CD14-positive monocyte (primary cell): ENCODE data around the gene LETM1. TPM values are rescaled to one million over a fixed set of nuclear protein-coding genes. Genes with fewer than 3 reads are reported as not detected.

ENCODE experiments used
- DNase-seq, 3 donors: peaks; one replicate each; pipeline ENCODE4 v3.0.0-alpha.2; 2011 to 2022
- H2AFZ ChIP-seq: 2 replicates; pipeline ENCODE4 v1.6.0; 2012; ENCODE audit warnings: mild to moderate bottlenecking, low read depth, low read length, inconsistent platforms; ENCODE audit not compliant: insufficient read depth, poor library complexity, severe bottlenecking
- H3K27ac ChIP-seq, 2 donors: 1 replicate in 1 of 2; 2 replicates in 1 of 2; pipeline ENCODE4 v1.5.1; 2012 to 2013; ENCODE audit warnings: low read length in 2 of 2, control low read depth in 1 of 2, inconsistent platforms in 1 of 2, low read depth in 1 of 2, mild to moderate bottlenecking in 1 of 2
- H3K27me3 ChIP-seq, 2 donors: one replicate each; pipeline versions ENCODE4 v1.6.0 to v1.6.1; 2011 to 2013; ENCODE audit warnings: low read length in 2 of 2; ENCODE audit not compliant: control insufficient read depth in 2 of 2, insufficient read depth in 2 of 2
- H3K36me3 ChIP-seq, 2 donors: replicated peaks in 1 of 2; 1 replicate in 1 of 2; 2 replicates in 1 of 2; pipeline versions ENCODE4 v1.5.1 to v1.6.1; 2012 to 2013; ENCODE audit warnings: low read length in 2 of 2, control low read depth in 1 of 2, inconsistent platforms in 1 of 2, mild to moderate bottlenecking in 1 of 2; ENCODE audit not compliant: insufficient read depth in 2 of 2, control insufficient read depth in 1 of 2
- H3K4me1 ChIP-seq, 2 donors: 1 replicate in 1 of 2; 2 replicates in 1 of 2; pipeline versions ENCODE4 v1.5.1 to v1.6.1; 2012 to 2013; ENCODE audit warnings: low read length in 2 of 2, control low read depth in 1 of 2, inconsistent platforms in 1 of 2, mild to moderate bottlenecking in 1 of 2, moderate library complexity in 1 of 2; ENCODE audit not compliant: insufficient read depth in 2 of 2, control insufficient read depth in 1 of 2
- H3K4me2 ChIP-seq: replicated peaks from 2 replicates; pipeline ENCODE3; 2012; ENCODE audit warnings: low read length, moderate library complexity, mild to moderate bottlenecking; ENCODE audit not compliant: poor library complexity, severe bottlenecking; ENCODE audit errors: extremely low read depth
- H3K4me3 ChIP-seq, 3 experiments: fragments of 200-600 bp in 1 of 3; sonication (generic) in 1 of 3; replicated peaks in 1 of 3; 1 replicate in 2 of 3; 2 replicates in 1 of 3; pipeline ENCODE4 v1.5.1; 2011 to 2013; ENCODE audit warnings: low read length in 3 of 3, mild to moderate bottlenecking in 3 of 3, control low read depth in 2 of 3, low read depth in 2 of 3, inconsistent platforms in 1 of 3, moderate library complexity in 1 of 3
- H3K79me2 ChIP-seq: 2 replicates; pipeline ENCODE4 v1.6.0; 2012; ENCODE audit warnings: mild to moderate bottlenecking, control low read depth, inconsistent platforms, low read length, moderate library complexity; ENCODE audit not compliant: insufficient read depth
- H3K9ac ChIP-seq: 2 replicates; pipeline ENCODE4 v1.6.0; 2017; ENCODE audit warnings: low read length, mild to moderate bottlenecking; ENCODE audit not compliant: insufficient read depth, poor library complexity, severe bottlenecking
- H3K9me3 ChIP-seq, 2 donors: replicated peaks in 1 of 2; 1 replicate in 1 of 2; 2 replicates in 1 of 2; pipeline versions ENCODE4 v1.5.1 to v1.6.1; 2012 to 2013; ENCODE audit warnings: low read length in 2 of 2, control low read depth in 1 of 2; ENCODE audit not compliant: control insufficient read depth in 1 of 2, insufficient read depth in 1 of 2
- H4K20me1 ChIP-seq: 2 replicates; pipeline ENCODE4 v1.6.0; 2012; ENCODE audit warnings: mild to moderate bottlenecking, low read length, control low read depth, moderate library complexity; ENCODE audit not compliant: insufficient read depth
- H3K27ac Mint-ChIP-seq, 7 donors: one replicate each; pipeline ENCODE4 v1.8.0; 2020; ENCODE audit warnings: mild to moderate bottlenecking in 7 of 7, mixed read lengths in 7 of 7, moderate library complexity in 6 of 7, inconsistent platforms in 2 of 7
- H3K27me3 Mint-ChIP-seq, 3 donors: one replicate each; pipeline ENCODE4 v1.8.0; 2021 to 2022; ENCODE audit warnings: low read depth in 3 of 3, mild to moderate bottlenecking in 3 of 3, mixed read lengths in 3 of 3, moderate library complexity in 3 of 3, inconsistent platforms in 1 of 3
- H3K36me3 Mint-ChIP-seq, 2 donors: one replicate each; pipeline ENCODE4 v1.8.0; 2020; ENCODE audit warnings: mixed read lengths in 2 of 2, inconsistent platforms in 1 of 2, mild to moderate bottlenecking in 1 of 2
- H3K4me1 Mint-ChIP-seq: one replicate; pipeline ENCODE4 v1.8.0; 2020; ENCODE audit warnings: mild to moderate bottlenecking, mixed read lengths
- H3K4me3 Mint-ChIP-seq, 2 donors: one replicate each; pipeline ENCODE4 v1.8.0; 2020; ENCODE audit warnings: mild to moderate bottlenecking in 2 of 2, mixed read lengths in 2 of 2, moderate library complexity in 1 of 2
- H3K9me3 Mint-ChIP-seq, 7 donors: one replicate each; pipeline ENCODE4 v1.8.0; 2020 to 2022; ENCODE audit warnings: mixed read lengths in 7 of 7, mild to moderate bottlenecking in 6 of 7, moderate library complexity in 6 of 7, inconsistent platforms in 2 of 7
- WGBS: methylation state at CpG from one replicate; pipeline ENCODE4 v1.1.5; 2013; ENCODE audit warnings: missing lambda C conversion rate; ENCODE audit not compliant: insufficient coverage; 5-methylcytosine and 5-hydroxymethylcytosine counted together
- intact Hi-C, 2 donors: fragments of 100-400 bp; cut with micrococcal nuclease; formaldehyde crosslinking; loops; one replicate each; pipeline versions ENCODE4 v1.15.0 to v1.15.1; 2023
- polyA plus RNA-seq, 3 donors: library from polyadenylated mRNA; depleted of rRNA in 1 of 3; unstranded in 2 of 3; stranded (reverse) in 1 of 3; fragments of 300-500 nt in 2 of 3; fragments of >200 nt in 1 of 3; fragmentation: Illumina TruSeq in 2 of 3; gene quantifications; 1 replicate in 2 of 3; 2 replicates in 1 of 3; pipeline ENCODE4 v1.2.3, GENCODE V29; 2012 to 2021
- TF ChIP-seq, protein P1 (sequence below): fragments of 200-600 bp; IDR thresholded peaks from one replicate; pipeline ENCODE4 v1.8.0; 2022; ENCODE audit warnings: antibody characterized with exemption, mild to moderate bottlenecking

LETM1 gene
- polyA plus RNA-seq, 3 donors: 6.2 to 18.6 (median 9.0) TPM

DNA sequence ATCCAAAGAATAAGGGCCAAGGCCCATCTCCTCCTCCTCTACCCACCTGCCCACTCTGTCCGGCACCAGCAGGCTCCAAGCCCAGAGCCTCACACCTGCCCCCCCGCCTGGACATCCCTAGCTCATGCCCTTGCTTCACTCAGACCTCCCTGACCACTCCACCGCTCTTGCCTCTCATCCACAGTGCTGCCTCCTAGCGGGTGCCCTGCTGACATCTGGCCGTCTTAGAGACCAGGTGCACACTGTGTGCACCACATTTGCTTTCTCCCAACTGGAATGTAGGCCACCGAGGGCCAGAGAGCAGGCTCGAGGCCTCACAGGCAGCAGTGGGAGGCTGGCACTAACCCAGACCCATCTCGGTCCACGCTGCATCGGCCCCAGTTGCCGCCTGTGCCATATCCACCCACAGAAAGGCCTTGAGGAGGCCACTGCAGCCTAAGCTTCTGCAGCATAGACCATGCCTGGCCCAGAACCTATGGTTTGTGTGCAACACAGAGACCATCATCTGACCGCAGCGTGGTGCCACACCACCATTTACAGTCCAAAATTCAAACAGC lies 13.5 kb downstream of the LETM1 start:
- H3K9me3 ChIP-seq: no peaks in the 10 kb centered on the region
- no peak overlapping the region for H3K9ac ChIP-seq
- Mint-ChIP-seq H3K27me3 (peaks cover 0 to 2% (median 0%) of the 10 kb centered on the region in 3 donors), H3K4me1 (no peaks in the 10 kb centered on the region), H3K9me3 (peaks cover 0 to 2% (median 0%) of the 10 kb centered on the region in 7 donors), H3K4me3 (no peak overlapping the region), H3K36me3 (peaks cover 74 to 93% of the 10 kb centered on the region in 2 donors), H3K27ac (peak overlapping the region in 1 of 7 donors; percentile 63)
- H4K20me1 ChIP-seq: peaks cover 5% of the 10 kb centered on the region
- no peak overlapping the region for H3K27ac ChIP-seq
- H2AFZ ChIP-seq: no peak overlapping the region
- H3K4me2 ChIP-seq: no peak overlapping the region
- 98% methylated on average over 12 of the region's 13 CpGs for WGBS
- no peak for DNase-seq
- H3K79me2 ChIP-seq: peaks cover 8% of the 10 kb centered on the region
- no peaks in the 10 kb centered on the region for H3K27me3 ChIP-seq
- no peak overlapping the region for H3K4me3 ChIP-seq
- TF ChIP-seq, protein P1, sequence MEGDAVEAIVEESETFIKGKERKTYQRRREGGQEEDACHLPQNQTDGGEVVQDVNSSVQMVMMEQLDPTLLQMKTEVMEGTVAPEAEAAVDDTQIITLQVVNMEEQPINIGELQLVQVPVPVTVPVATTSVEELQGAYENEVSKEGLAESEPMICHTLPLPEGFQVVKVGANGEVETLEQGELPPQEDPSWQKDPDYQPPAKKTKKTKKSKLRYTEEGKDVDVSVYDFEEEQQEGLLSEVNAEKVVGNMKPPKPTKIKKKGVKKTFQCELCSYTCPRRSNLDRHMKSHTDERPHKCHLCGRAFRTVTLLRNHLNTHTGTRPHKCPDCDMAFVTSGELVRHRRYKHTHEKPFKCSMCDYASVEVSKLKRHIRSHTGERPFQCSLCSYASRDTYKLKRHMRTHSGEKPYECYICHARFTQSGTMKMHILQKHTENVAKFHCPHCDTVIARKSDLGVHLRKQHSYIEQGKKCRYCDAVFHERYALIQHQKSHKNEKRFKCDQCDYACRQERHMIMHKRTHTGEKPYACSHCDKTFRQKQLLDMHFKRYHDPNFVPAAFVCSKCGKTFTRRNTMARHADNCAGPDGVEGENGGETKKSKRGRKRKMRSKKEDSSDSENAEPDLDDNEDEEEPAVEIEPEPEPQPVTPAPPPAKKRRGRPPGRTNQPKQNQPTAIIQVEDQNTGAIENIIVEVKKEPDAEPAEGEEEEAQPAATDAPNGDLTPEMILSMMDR: no peak
- H3K4me1 ChIP-seq: no peaks in the 10 kb centered on the region
- intact Hi-C loops: no loop called here
- peaks cover 66 to 93% of the 10 kb centered on the region in 2 donors for H3K36me3 ChIP-seq

GRCh38 chr4:1841887-1842210 lies 14.1 kb downstream of the LETM1 start:
- Mint-ChIP-seq H3K4me3 (no peak overlapping the region), H3K27ac (peak overlapping the region in 1 of 7 donors; percentile 57), H3K36me3 (peaks cover 74 to 93% of the 10 kb centered on the region in 2 donors), H3K27me3 (peaks cover 0 to 3% (median 0%) of the 10 kb centered on the region in 3 donors), H3K4me1 (no peaks in the 10 kb centered on the region), H3K9me3 (peaks cover 0 to 2% (median 0%) of the 10 kb centered on the region in 7 donors)
- 53% methylated on average over 4 of the region's 9 CpGs for WGBS
- TF ChIP-seq, protein P1: no peak
- Histone ChIP-seq H3K9me3 (no peaks in the 10 kb centered on the region), H4K20me1 (peaks cover 5% of the 10 kb centered on the region), H3K4me1 (no peaks in the 10 kb centered on the region), H3K27ac (no peak overlapping the region), H3K4me3 (no peak overlapping the region), H3K36me3 (peaks cover 67 to 93% of the 10 kb centered on the region in 2 donors), H3K79me2 (peaks cover 8% of the 10 kb centered on the region), H3K4me2 (no peak overlapping the region), H3K9ac (no peak overlapping the region), H2AFZ (no peak overlapping the region), H3K27me3 (no peaks in the 10 kb centered on the region)
- intact Hi-C loops: no loop called here
- no peak for DNase-seq
